ENCODE results near the gene SPPL2A.

Gene SPPL2A

GRCh38 chr15:50685976-50686468 is 79.5 kb downstream of the SPPL2A start:
- DNase-seq = peak; percentile 54 to 75 (median 65)

- DNase-seq = no peak
These were observed 80.1 kb downstream of the SPPL2A start for GRCh38 chr15:50685191-50685975.

GRCh38 chr15:50681467-50681866 is 84.0 kb downstream of the SPPL2A start:
- no peak for DNase-seq

- no peak for DNase-seq
These were observed 88.6 kb downstream of the SPPL2A start for GRCh38 chr15:50676799-50677483.

- DNase-seq = peak; percentile 18 to 51 (median 38)
These were observed 89.9 kb downstream of the SPPL2A start for GRCh38 chr15:50675535-50676144.

- DNase-seq = no peak
These were observed 95.4 kb downstream of the SPPL2A start for GRCh38 chr15:50670115-50670514.

GRCh38 chr15:50669611-50670010 is 95.9 kb downstream of the SPPL2A start:
- DNase-seq = no peak

GRCh38 chr15:50665938-50666337 is 99.6 kb downstream of the SPPL2A start:
- DNase-seq = no peak

GRCh38 chr15:50655555-50655954 is 110.0 kb downstream of the SPPL2A start:
- no peak for DNase-seq

- no peak for DNase-seq
These were observed 112.3 kb downstream of the SPPL2A start for GRCh38 chr15:50653156-50653743.

- no peak for DNase-seq
These were observed 112.8 kb downstream of the SPPL2A start for GRCh38 chr15:50652671-50653070.
